H1 (cell line): Measurements from ENCODE around the gene AQP2. TPM values are rescaled to one million over a fixed set of nuclear protein-coding genes. Genes with fewer than 3 reads are reported as not detected.

Source experiments
- CTCF ChIA-PET: fragments of 300-600 bp; sonication (Branson Sonifier 250); formaldehyde crosslinking; loops from one replicate; lab custom pipeline; 2021; ENCODE audit not compliant: partially characterized antibody; lab: Charles Lee
- POLR2A ChIA-PET: fragments of 300-600 bp; sonication (Branson Sonifier 250); formaldehyde crosslinking; loops from one replicate; lab custom pipeline; 2021; ENCODE audit warnings: inconsistent platforms; ENCODE audit not compliant: partially characterized antibody; lab: Charles Lee
- DNase-seq, 2 experiments: peaks; one replicate each; pipeline versions ENCODE4 v3.0.0 to v3.0.0-alpha.2; 2010 to 2022; ENCODE audit warnings: low spot score in 2 of 2, low read depth in 1 of 2, mixed read lengths in 1 of 2
- FAIRE-seq: peaks from 2 replicates; lab custom pipeline; 2011; peaks lifted over from hg19 to GRCh38; lab: Jason Lieb, UNC
- H2AFZ ChIP-seq: 2 replicates; pipeline ENCODE4 v1.8.1; 2012; ENCODE audit warnings: low read length, inconsistent platforms
- H2AK5ac ChIP-seq: 2 replicates; pipeline ENCODE4 v1.6.1; 2013; ENCODE audit warnings: low read depth, low read length
- H2BK120ac ChIP-seq: replicated peaks from 2 replicates; pipeline ENCODE3; 2013; ENCODE audit warnings: low read depth, low read length, inconsistent platforms
- H2BK12ac ChIP-seq: 2 replicates; pipeline ENCODE4 v1.6.1; 2013; ENCODE audit warnings: low read depth, low read length
- H2BK15ac ChIP-seq: 2 replicates; pipeline ENCODE4 v1.6.1; 2013; ENCODE audit warnings: low read length
- H2BK20ac ChIP-seq: 2 replicates; pipeline ENCODE4 v1.6.1; 2013; ENCODE audit warnings: low read length
- H2BK5ac ChIP-seq: 2 replicates; pipeline ENCODE4 v1.6.1; 2013; ENCODE audit warnings: low read depth, low read length
- H3K14ac ChIP-seq: 2 replicates; pipeline ENCODE4 v1.6.1; 2013; ENCODE audit warnings: inconsistent platforms; ENCODE audit not compliant: insufficient read length
- H3K18ac ChIP-seq: 2 replicates; pipeline ENCODE4 v1.6.1; 2013; ENCODE audit warnings: low read length; ENCODE audit errors: extremely low read depth
- H3K23ac ChIP-seq: 2 replicates; pipeline ENCODE4 v1.6.1; 2013; ENCODE audit warnings: inconsistent platforms; ENCODE audit not compliant: insufficient read length
- H3K23me2 ChIP-seq: 2 replicates; pipeline ENCODE4 v1.6.1; 2013; ENCODE audit warnings: low read depth, low read length
- H3K27ac ChIP-seq: 2 replicates; pipeline ENCODE4 v1.6.1; 2011; ENCODE audit warnings: low read depth, low read length, inconsistent platforms
- H3K27me3 ChIP-seq, 4 experiments: replicated peaks in 1 of 4; 1 replicate in 1 of 4; 2 replicates in 3 of 4; pipeline versions ENCODE4 v1.6.1 to v1.8.1; 2011 to 2013; ENCODE audit warnings: low read length in 3 of 4, mild to moderate bottlenecking in 3 of 4, inconsistent platforms in 2 of 4, mixed read lengths in 2 of 4, moderate library complexity in 1 of 4; ENCODE audit not compliant: control insufficient read depth in 3 of 4, insufficient read depth in 3 of 4; ENCODE audit errors: extremely low read depth in 1 of 4
- H3K36me3 ChIP-seq, 4 experiments: 2 replicates each; pipeline versions ENCODE4 v1.6.1 to v1.8.1; 2011 to 2013; ENCODE audit warnings: mild to moderate bottlenecking in 4 of 4, low read length in 3 of 4, moderate library complexity in 2 of 4, control low read depth in 1 of 4, inconsistent platforms in 1 of 4; ENCODE audit not compliant: insufficient read depth in 4 of 4, control insufficient read depth in 2 of 4
- H3K4ac ChIP-seq: replicated peaks from 2 replicates; pipeline ENCODE3; 2013; ENCODE audit warnings: low read length, low read depth, mixed read lengths, inconsistent platforms; ENCODE audit not compliant: insufficient read length
- H3K4me1 ChIP-seq, 4 experiments: replicated peaks in 1 of 4; 1 replicate in 1 of 4; 2 replicates in 3 of 4; pipeline versions ENCODE4 v1.6.1 to v1.8.1; 2011 to 2013; ENCODE audit warnings: low read length in 3 of 4, inconsistent platforms in 2 of 4, mixed read lengths in 1 of 4; ENCODE audit not compliant: insufficient read depth in 4 of 4, control insufficient read depth in 3 of 4
- H3K4me2 ChIP-seq, 2 experiments: 2 replicates each; pipeline versions ENCODE4 v1.6.1 to v1.8.1; 2011 to 2013; ENCODE audit warnings: low read depth in 2 of 2, low read length in 2 of 2, control low read depth in 1 of 2, inconsistent platforms in 1 of 2, mild to moderate bottlenecking in 1 of 2; ENCODE audit not compliant: insufficient read depth in 1 of 2
- H3K4me3 ChIP-seq, 4 experiments: fragments of 200-600, 300-600 bp in 1 of 4; sonication (generic), shearing (Covaris generic), sonication (Bioruptor Twin) in 1 of 4; 2 replicates each; pipeline versions ENCODE4 v1.5.1 to v1.8.1; 2011 to 2016; ENCODE audit warnings: low read length in 4 of 4, low read depth in 3 of 4, control low read depth in 2 of 4, inconsistent platforms in 2 of 4, mild to moderate bottlenecking in 2 of 4, mixed read lengths in 1 of 4, moderate library complexity in 1 of 4; ENCODE audit not compliant: insufficient read depth in 2 of 4; ENCODE audit errors: extremely low read depth in 1 of 4
- H3K56ac ChIP-seq: replicated peaks from 2 replicates; pipeline ENCODE3; 2013; ENCODE audit warnings: low read depth, mild to moderate bottlenecking, mixed read lengths, low read length, inconsistent platforms; ENCODE audit not compliant: insufficient read length
- H3K79me1 ChIP-seq: 2 replicates; pipeline ENCODE4 v1.6.1; 2013; ENCODE audit warnings: low read depth, low read length, control low read depth
- H3K79me2 ChIP-seq, 2 experiments: 2 replicates each; pipeline versions ENCODE4 v1.6.1 to v1.8.1; 2012 to 2013; ENCODE audit warnings: low read length in 2 of 2, mild to moderate bottlenecking in 2 of 2, inconsistent platforms in 1 of 2; ENCODE audit not compliant: insufficient read depth in 2 of 2, control insufficient read depth in 1 of 2
- H3K9ac ChIP-seq, 4 experiments: replicated peaks in 1 of 4; 1 replicate in 1 of 4; 2 replicates in 3 of 4; pipeline versions ENCODE4 v1.6.1 to v1.8.1; 2011 to 2013; ENCODE audit warnings: low read depth in 3 of 4, low read length in 3 of 4, control low read depth in 2 of 4, mild to moderate bottlenecking in 2 of 4, moderate library complexity in 2 of 4, inconsistent platforms in 1 of 4; ENCODE audit errors: extremely low read depth in 1 of 4
- H3K9me3 ChIP-seq, 2 experiments: 2 replicates each; pipeline versions ENCODE4 v1.6.1 to v1.8.1; 2012 to 2013; ENCODE audit warnings: mild to moderate bottlenecking in 2 of 2, moderate library complexity in 2 of 2, control low read depth in 1 of 2, inconsistent platforms in 1 of 2, low read depth in 1 of 2, low read length in 1 of 2, mixed read lengths in 1 of 2; ENCODE audit not compliant: insufficient read depth in 2 of 2
- H4K20me1 ChIP-seq, 2 experiments: replicated peaks in 1 of 2; 2 replicates each; pipeline versions ENCODE3 to v1.8.1; 2011 to 2013; ENCODE audit warnings: inconsistent platforms in 2 of 2, low read length in 2 of 2, mild to moderate bottlenecking in 1 of 2; ENCODE audit not compliant: insufficient read depth in 2 of 2, control insufficient read depth in 1 of 2
- H4K5ac ChIP-seq: 2 replicates; pipeline ENCODE4 v1.6.1; 2013; ENCODE audit warnings: low read length, low read depth, mixed read lengths, inconsistent platforms; ENCODE audit not compliant: insufficient read length
- H4K8ac ChIP-seq: 2 replicates; pipeline ENCODE4 v1.8.0; 2013; ENCODE audit warnings: mild to moderate bottlenecking, moderate library complexity, low read length, inconsistent platforms; ENCODE audit not compliant: insufficient read depth; ENCODE audit errors: extremely low read depth
- H4K91ac ChIP-seq: replicated peaks from 2 replicates; pipeline ENCODE3; 2013; ENCODE audit warnings: low read length, mixed read lengths, inconsistent platforms; ENCODE audit not compliant: insufficient read length
- CREB1 ChIP-seq: IDR thresholded peaks from 2 replicates; pipeline ENCODE4 v1.6.1; 2012; ENCODE audit warnings: inconsistent platforms
- NRF1 ChIP-seq: IDR thresholded peaks from 2 replicates; pipeline ENCODE4 v1.6.1; 2011; ENCODE audit warnings: mild to moderate bottlenecking, low read depth, low read length, improper control_type of control experiment
- WGBS, 2 experiments: shearing (Covaris generic) in 1 of 2; methylation state at CpG; one replicate each; pipeline versions ENCODE4 v1.1.6 to v1.1.7; 2013 to 2015; ENCODE audit warnings: low lambda C conversion rate in 2 of 2, mixed read lengths in 2 of 2, inconsistent platforms in 1 of 2, low coverage in 1 of 2, missing lambda C conversion rate in 1 of 2; ENCODE audit not compliant: insufficient replicate concordance in 2 of 2, insufficient coverage in 1 of 2, insufficient read length in 1 of 2; ENCODE audit errors: extremely low coverage in 1 of 2, missing lambda C conversion rate in 1 of 2; 5-methylcytosine and 5-hydroxymethylcytosine counted together
- polyA plus RNA-seq, 7 experiments: library from polyadenylated mRNA; depleted of rRNA in 3 of 7; stranded (reverse) in 5 of 7; unstranded in 2 of 7; fragments of >200 nt in 5 of 7; fragments of 200-250 nt in 2 of 7; gene quantifications; 1 replicate in 5 of 7; 2 replicates in 1 of 7; 4 replicates in 1 of 7; pipeline versions ENCODE4 v1.2.1 to v1.2.3, GENCODE V29; 2011 to 2013; ENCODE audit warnings: missing spikeins in 2 of 7, mixed read lengths in 2 of 7
- total RNA-seq: library from RNA; stranded (reverse); fragmentation: NEBNext Ultra II Directional; extraction: Animal tissue kit (Norgen Biotek cat#: 25700); gene quantifications from 2 replicates; pipeline ENCODE4 v1.2.1, GENCODE V29; 2021

Gene AQP2
- total and polyA plus RNA-seq, 2 of the 8 experiments (the other 6 are each of a cell fraction or from before 2014, with no cell fraction given): not detected

DNA sequence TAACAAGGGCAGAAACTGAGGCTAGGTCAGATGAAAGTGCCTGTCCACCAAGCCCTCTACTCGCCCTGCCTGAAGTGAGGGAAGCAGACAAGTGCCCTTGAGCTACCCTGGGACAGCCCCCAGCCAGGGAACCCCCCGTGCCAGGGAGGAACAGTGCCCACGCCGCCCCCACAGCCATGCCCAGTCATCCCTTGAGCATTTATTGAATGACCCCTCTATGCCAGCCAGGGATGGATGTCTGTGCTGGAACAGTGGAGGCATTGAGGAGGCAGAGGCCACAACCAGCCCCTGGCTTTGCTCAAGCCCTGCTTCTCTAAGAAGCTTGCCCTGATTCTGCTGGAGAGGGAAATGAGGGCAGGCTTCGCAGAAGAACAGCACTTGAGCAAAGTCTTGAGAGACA lies 18.5 kb downstream of the AQP2 start:
- Histone ChIP-seq H3K18ac (no peak overlapping the region), H2BK15ac (no peak overlapping the region), H4K5ac (no peak overlapping the region), H2BK5ac (no peak overlapping the region), H3K23me2 (no peaks in the 10 kb centered on the region), H3K9me3 (no peaks in the 10 kb centered on the region), H3K4me3 (no peak overlapping the region), H3K23ac (no peak overlapping the region), H3K4me2 (no peak overlapping the region), H4K20me1 (no peaks in the 10 kb centered on the region), H3K79me1 (no peaks in the 10 kb centered on the region), H3K9ac (no peak overlapping the region), H3K27ac (no peak overlapping the region), H4K8ac (no peak overlapping the region), H3K4me1 (peaks cover 0 to 9% (median 3%) of the 10 kb centered on the region in 4 experiments; a peak in 5 of 7 replicates), H4K91ac (no peak overlapping the region), H2BK120ac (no peak overlapping the region), H2BK20ac (no peak overlapping the region), H3K4ac (no peak overlapping the region), H2AK5ac (no peak overlapping the region), H2BK12ac (no peak overlapping the region), H3K14ac (no peak overlapping the region), H3K36me3 (no peaks in the 10 kb centered on the region), H3K27me3 (peaks cover 0 to 25% (median 10%) of the 10 kb centered on the region in 4 experiments; a peak in 6 of 7 replicates), H3K79me2 (no peaks in the 10 kb centered on the region), H3K56ac (no peak overlapping the region), H2AFZ (no peak overlapping the region)
- no peak for TF ChIP-seq CREB1
- no peak for TF ChIP-seq NRF1
- 89% methylated on average over 5 of the region's 5 CpGs; no CpG with 5 or more reads in 1 of the 2 experiments for WGBS, 2 experiments
- POLR2A ChIA-PET: interaction anchor here (0.8 to 2.7 kb wide), 2 partner anchors 9 to 15 kb away, joined by 3 to 9 read pairs; no protein-coding TSS in a partner anchor
- CTCF ChIA-PET: interaction anchor here (0.6 to 23.0 kb wide), 18 partner anchors 11 to 191 kb away, joined by 3 to 420 read pairs (median 24); partner anchors contain the start of genes AQP2, ASIC1 and FAIM2
- no peak for DNase-seq
- FAIRE-seq: no peak
